ENCODE data around the gene MLYCD.
"Not testable (repeated sequence)": the region's sequence is repeated elsewhere in the genome, so short reads cannot be mapped to it uniquely, and the experiment has no call there.

MLYCD gene

GRCh38 chr16:83946154-83946780 is 47.4 kb downstream of the MLYCD start:
- TF ChIP-seq Cebpa-rat (IDR thresholded peaks at IDR 0.05) = no peak
- H3K27me3 ChIP-seq = no peaks in the 10 kb centered on the region

GRCh38 chr16:83946781-83947566 is 48.1 kb downstream of the MLYCD start:
- Histone ChIP-seq H3K4me1 (peaks cover 6% of the 10 kb centered on the region), H3K4me2 (no peak overlapping the region), H3K4me3 (no peak overlapping the region), H3K27me3 (no peaks in the 10 kb centered on the region), H3K27ac (no peak overlapping the region), H3K9ac (no peak overlapping the region), H3K9me3 (no peaks in the 10 kb centered on the region), H4K20me1 (no peaks in the 10 kb centered on the region), H3K36me3 (no peaks in the 10 kb centered on the region)
- no peak for TF ChIP-seq Cebpa-rat (IDR thresholded peaks at IDR 0.05)

More at GRCh38 chr16:83946154-83946780, 47.4 kb downstream of the MLYCD start:
- H3K4me1 ChIP-seq = peaks cover 14% of the 10 kb centered on the region
- no peaks in the 10 kb centered on the region for H4K20me1 ChIP-seq
- no peak overlapping the region for H3K9ac ChIP-seq
- no peak overlapping the region for H3K4me2 ChIP-seq
- H3K4me3 ChIP-seq = no peak overlapping the region
- no peaks in the 10 kb centered on the region for H3K36me3 ChIP-seq
- H3K27ac ChIP-seq = no peak overlapping the region
- no peaks in the 10 kb centered on the region for H3K9me3 ChIP-seq

- Histone ChIP-seq H3K4me3 (no peak overlapping the region), H3K27ac (no peak overlapping the region), H3K4me2 (no peak overlapping the region), H3K4me1 (0 out of 2 replicates have a peak, but pooled peaks cover 3% of the 10 kb centered on the region), H3K27me3 (peaks cover 6% of the 10 kb centered on the region; the same call in 1 of the 2 replicates), H3K9ac (no peak overlapping the region), H3K9me3 (no peaks in the 10 kb centered on the region), H3K36me3 (no peaks in the 10 kb centered on the region), H4K20me1 (no peaks in the 10 kb centered on the region)
- no peak for TF ChIP-seq Cebpa-rat (IDR thresholded peaks at IDR 0.05)
Observed at GRCh38 chr16:83947642-83948234, 48.8 kb downstream of the MLYCD start.

GRCh38 chr16:83948914-83949723 is 50.2 kb downstream of the MLYCD start:
- no peak overlapping the region for H3K4me2 ChIP-seq
- no peaks in the 10 kb centered on the region for H4K20me1 ChIP-seq
- no peaks in the 10 kb centered on the region for H3K9me3 ChIP-seq
- TF ChIP-seq Cebpa-rat (IDR thresholded peaks at IDR 0.05) = no peak
- no peak overlapping the region for H3K9ac ChIP-seq
- no peak overlapping the region for H3K27ac ChIP-seq
- H3K27me3 ChIP-seq = peaks cover 20% of the 10 kb centered on the region
- no peak overlapping the region for H3K4me3 ChIP-seq
- H3K36me3 ChIP-seq = no peaks in the 10 kb centered on the region
- peaks cover 13% of the 10 kb centered on the region for H3K4me1 ChIP-seq

GRCh38 chr16:83949724-83950001 is 50.7 kb downstream of the MLYCD start:
- Histone ChIP-seq H3K9me3 (no peaks in the 10 kb centered on the region), H3K4me3 (no peak overlapping the region), H3K4me1 (peaks cover 13% of the 10 kb centered on the region), H4K20me1 (no peaks in the 10 kb centered on the region), H3K27ac (no peak overlapping the region), H3K9ac (no peak overlapping the region), H3K27me3 (peaks cover 25% of the 10 kb centered on the region), H3K36me3 (no peaks in the 10 kb centered on the region), H3K4me2 (no peak overlapping the region)
- TF ChIP-seq Cebpa-rat (IDR thresholded peaks at IDR 0.05) = no peak

GRCh38 chr16:83950862-83951399 is 52.0 kb downstream of the MLYCD start:
- not testable (repeated sequence) for H4K20me1 ChIP-seq, H3K4me3 ChIP-seq, H3K9ac ChIP-seq, H3K4me2 ChIP-seq, H3K36me3 ChIP-seq, H3K9me3 ChIP-seq, H3K27ac ChIP-seq
- Histone ChIP-seq H3K4me1 (peaks cover 13% of the 10 kb centered on the region), H3K27me3 (peaks cover 37% of the 10 kb centered on the region)

GRCh38 chr16:83951544-83951943 is 52.6 kb downstream of the MLYCD start:
- Histone ChIP-seq H3K4me2 (no peak overlapping the region), H3K27me3 (peaks cover 37% of the 10 kb centered on the region)
- TF ChIP-seq Cebpa-rat (IDR thresholded peaks at IDR 0.05) = no peak

GRCh38 chr16:83952587-83952939 is 53.6 kb downstream of the MLYCD start:
- peak overlapping the region; percentile 42; the same call in 1 of the 2 replicates for H3K4me2 ChIP-seq
- no peak overlapping the region for H3K27ac ChIP-seq
- H3K36me3 ChIP-seq = no peaks in the 10 kb centered on the region
- peaks cover 13% of the 10 kb centered on the region for H3K4me1 ChIP-seq
- TF ChIP-seq Cebpa-rat (IDR thresholded peaks at IDR 0.05) = no peak
- H4K20me1 ChIP-seq = no peaks in the 10 kb centered on the region
- no peaks in the 10 kb centered on the region for H3K9me3 ChIP-seq
- peaks cover 37% of the 10 kb centered on the region for H3K27me3 ChIP-seq
- H3K9ac ChIP-seq = no peak overlapping the region
- H3K4me3 ChIP-seq = no peak overlapping the region

More at GRCh38 chr16:83951544-83951943, 52.6 kb downstream of the MLYCD start:
- Histone ChIP-seq H3K27ac (no peak overlapping the region), H3K4me3 (no peak overlapping the region), H4K20me1 (no peaks in the 10 kb centered on the region), H3K36me3 (no peaks in the 10 kb centered on the region), H3K4me1 (peaks cover 13% of the 10 kb centered on the region), H3K9me3 (no peaks in the 10 kb centered on the region), H3K9ac (no peak overlapping the region)

GRCh38 chr16:83952940-83953795 is 54.3 kb downstream of the MLYCD start, which contains the start of gene OSGIN1:
TSS of gene OSGIN1 (plus strand) at chr16:83953240. CDS start at chr16:83957672, 4,432 bp downstream.
- H3K4me2 ChIP-seq = peak within 1 kb of the TSS; percentile 42
- no peak within 1 kb of the TSS for H3K4me3 ChIP-seq
- H3K36me3 ChIP-seq = no peaks in the 10 kb centered on the region
- H3K27ac ChIP-seq = no peak within 1 kb of the TSS
- peaks cover 13% of the 10 kb centered on the region for H3K4me1 ChIP-seq
- H4K20me1 ChIP-seq = no peaks in the 10 kb centered on the region
- peaks cover 37% of the 10 kb centered on the region for H3K27me3 ChIP-seq
- TF ChIP-seq Cebpa-rat (IDR thresholded peaks at IDR 0.05) = no peak
- no peak within 1 kb of the TSS for H3K9ac ChIP-seq
- H3K9me3 ChIP-seq = no peaks in the 10 kb centered on the region

All from BLaER1 (cell line).